ENCODE measurements around the gene DGLUCY.
"Not testable (repeated sequence)": the region's sequence is repeated elsewhere in the genome, so short reads cannot be mapped to it uniquely, and the experiment has no call there.

The DGLUCY gene

DNA sequence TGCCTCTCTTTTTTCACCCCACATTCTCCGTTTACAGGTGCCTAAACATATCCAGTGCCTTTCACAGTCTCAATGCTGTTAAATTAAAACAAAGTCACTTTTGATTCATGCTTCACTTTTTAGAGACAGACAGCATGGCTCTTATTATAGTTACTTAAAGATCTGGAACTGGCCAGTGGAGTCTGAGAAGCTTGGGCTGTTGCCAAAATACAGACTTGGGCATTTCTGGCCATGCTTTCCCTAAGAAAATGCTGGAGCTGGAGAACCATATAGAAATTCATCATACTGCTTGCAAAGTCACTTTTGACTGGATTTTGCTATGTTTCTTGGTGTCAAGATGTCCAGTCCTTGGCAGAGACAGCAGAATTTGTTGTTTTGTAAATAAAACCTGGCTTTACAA is 142.8 kb downstream of the DGLUCY start:
- no peak for DNase-seq (ENCODE audit: low read depth in 2 of 2, low spot score in 1 of 2)

DNA sequence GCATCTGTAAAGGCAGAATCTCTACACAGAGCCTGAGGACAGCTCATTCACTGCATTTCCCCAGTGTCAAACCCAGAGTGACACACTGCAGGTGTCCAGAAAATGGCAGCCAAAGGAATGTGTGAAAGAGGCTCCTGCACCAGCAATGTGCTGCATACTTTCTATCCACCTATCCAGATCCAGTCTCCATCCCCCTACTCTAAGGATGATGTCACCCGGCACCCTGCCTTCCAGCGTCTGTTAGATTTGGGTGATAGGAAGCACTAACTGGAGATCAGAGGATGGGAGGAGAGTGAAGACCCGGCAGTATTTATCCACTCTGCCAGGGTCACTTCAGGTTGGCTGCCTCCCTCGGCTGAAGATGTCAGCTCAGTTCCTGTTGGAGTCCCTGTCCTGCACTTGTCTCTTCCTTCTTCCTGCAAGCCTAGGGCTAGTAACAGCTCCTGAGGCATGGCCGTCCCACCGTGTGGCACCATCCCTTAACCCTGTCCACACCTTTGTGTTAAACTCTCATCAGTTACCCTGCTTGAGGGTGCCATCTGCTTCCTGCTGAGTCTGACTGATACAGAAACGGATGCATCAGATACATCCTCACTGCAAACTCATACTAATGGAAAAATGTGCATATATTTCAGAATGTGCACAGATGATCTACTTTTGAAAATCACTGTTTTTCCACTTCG is 143.6 kb downstream of the DGLUCY start:
- no peak for DNase-seq (ENCODE audit: low read depth in 2 of 2, low spot score in 1 of 2)

DNA sequence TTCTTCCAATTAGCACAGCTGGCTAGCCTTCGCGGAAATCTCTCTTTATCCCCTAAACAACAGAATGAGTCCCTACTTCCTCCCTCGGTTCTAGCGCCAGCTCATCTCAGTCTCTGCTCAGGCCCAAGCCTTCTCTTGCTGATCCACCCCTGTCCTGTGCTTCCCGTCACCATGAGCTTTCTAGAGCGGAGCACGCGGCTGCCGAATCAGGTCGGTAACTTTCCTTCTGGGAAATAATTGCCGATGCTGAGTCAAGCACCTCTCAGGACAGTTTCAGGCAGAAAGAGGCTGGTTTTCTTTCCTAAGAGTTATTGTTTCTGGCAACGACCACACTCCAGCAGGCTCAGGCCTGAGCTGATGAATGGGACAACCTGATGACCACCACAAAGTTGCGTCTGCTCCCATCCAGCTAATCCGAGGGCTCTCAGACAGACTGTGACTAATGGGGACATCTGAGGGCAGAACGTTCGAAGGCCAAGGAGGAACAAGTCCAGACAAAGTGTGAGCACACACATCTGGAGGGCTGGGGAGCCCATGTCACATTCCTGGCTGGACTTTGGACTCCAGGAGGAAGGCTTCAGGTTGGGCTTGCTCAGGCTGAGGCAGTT is 144.2 kb downstream of the DGLUCY start:
- no peak for DNase-seq (ENCODE audit: low read depth in 2 of 2, low spot score in 1 of 2)

DNA sequence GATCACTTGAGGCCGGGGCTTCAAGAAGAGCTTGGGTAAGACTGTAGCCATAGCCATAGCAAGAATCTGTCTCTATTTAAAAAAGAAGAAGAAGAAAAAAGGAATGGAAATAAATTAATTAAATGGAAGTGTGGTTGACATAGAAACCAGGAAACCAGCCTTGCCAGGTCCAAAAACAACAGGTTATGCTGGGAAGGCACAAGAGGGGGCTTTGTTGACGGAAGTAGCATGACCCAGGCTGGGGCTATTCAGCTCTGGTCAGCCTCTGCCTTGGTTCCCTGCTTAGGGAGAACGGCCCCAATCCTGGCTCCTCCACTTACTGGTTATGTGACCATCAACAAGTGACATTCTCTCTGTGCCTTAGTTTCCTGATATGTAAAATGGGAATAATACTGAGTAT is 145.0 kb downstream of the DGLUCY start:
- no peak for DNase-seq (ENCODE audit: low read depth in 2 of 2, low spot score in 1 of 2)

DNA sequence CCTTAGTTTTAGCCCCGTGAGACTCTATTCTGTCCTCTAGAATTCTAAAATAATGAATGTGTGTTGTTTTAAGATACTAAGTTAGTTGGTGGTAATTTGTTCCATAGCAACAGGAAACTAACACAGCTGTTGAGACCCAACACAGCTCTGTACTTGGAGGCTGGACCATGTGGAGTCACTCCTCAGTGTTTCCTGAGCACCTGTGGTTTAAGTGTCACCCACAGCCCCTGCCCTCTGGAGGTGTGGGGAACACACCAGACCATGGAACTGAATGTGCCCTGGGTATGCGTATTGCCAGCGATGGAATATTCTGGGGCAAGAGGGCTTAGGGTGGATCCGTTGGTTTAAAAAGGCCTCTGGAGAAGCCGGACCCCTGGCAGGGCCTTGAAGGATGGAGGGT is 147.2 kb downstream of the DGLUCY start:
- DNase-seq (ENCODE audit: low read depth in 2 of 2, low spot score in 1 of 2): no peak

DNA sequence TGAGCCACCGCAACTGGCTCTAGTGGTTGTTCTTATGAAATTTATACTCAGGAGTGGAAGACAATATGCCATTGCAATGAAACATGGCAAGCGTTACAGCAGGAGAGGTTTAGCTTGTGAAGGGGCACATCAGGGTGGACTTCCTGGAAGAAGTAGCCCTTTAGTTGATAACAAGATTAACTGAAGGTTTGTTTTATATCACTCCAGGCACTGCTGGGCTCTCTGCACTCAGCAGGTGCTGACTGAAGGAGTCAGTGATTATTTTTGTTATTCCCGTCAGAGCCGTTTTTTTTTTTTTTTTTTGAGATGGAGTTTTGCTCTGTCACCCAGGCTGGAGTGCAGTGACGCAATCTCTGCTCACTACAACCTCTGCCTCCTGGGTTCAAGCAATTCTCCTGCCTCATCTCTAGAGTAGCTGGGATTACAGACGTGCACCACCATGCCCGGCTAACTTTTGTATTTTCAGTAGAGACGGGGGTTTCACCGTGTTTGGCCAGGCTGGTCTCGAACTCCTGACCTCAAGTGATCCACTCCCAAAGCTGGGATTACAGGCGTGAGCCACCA is 148.2 kb downstream of the DGLUCY start:
- DNase-seq (ENCODE audit: low read depth in 2 of 2, low spot score in 1 of 2): no peak

DNA sequence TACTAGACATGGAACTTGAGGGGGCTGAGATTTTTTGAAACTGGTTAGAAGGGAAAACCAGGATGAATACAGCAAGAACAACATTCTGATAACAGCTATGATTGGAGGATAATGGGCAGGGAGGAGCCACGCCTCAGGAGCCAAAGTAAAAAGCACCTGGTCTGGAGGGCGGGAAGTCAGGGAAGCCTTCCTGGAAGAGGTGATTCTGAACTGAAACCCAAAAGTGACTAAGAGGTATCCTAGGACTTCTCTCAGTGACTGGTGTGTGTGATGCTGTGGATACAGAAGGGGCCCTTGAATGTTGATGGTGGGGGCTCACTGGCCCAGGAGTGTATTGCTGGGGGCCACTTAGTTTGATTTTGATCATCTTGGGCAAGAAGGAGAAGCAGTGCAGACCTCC is 149.5 kb downstream of the DGLUCY start:
- DNase-seq (ENCODE audit: low read depth in 2 of 2, low spot score in 1 of 2): no peak

DNA sequence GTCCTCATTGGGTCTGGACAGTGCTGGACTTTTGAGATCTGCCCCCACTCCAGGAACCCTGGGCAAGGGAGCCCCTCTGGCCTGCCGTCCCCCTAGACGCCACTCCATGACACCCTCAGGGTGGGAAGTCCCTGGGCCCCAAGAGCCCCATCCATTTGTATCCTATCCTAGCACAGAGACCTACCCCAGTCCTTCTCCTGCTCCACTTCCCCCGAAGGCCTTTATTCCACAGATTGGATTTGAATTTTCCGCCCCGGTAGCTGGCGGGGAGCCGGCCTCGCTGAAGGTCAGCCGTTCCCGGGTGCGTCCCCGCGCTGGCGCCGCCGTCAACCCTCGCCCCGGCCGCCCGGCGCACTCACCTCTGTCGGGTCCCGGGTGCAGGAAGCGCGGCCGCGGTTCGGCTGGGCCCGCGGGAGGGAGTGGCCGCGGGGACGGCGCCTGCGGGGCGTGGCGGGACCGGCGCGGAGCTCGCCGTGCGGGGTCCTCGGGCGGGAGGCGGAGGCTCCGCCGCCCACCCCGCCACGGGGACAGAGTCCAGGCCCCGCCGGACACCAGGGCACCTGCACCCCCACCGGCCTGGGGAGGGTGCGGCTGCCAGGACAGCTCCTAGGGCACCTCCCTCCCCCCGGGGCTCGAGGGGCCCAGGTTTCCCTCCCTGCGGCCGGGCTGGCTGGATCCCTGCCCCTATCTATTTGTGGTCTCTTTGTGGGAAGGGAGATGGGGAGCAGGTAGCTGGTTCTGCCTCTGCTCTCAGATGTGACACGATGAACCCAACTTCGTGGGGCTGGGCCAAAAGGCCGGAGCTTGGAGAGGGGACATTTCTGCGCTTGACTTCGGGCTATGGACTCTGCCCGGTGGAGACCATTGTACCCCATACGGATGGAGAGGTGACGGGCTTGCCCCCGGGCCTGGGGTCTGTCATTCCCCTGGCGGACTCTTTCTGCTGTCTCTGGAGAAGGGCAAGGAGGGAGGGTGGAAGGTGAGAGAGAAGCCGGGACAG is 150.6 kb downstream of the DGLUCY start:
- no peak for DNase-seq (ENCODE audit: low read depth in 2 of 2, low spot score in 1 of 2)

DNA sequence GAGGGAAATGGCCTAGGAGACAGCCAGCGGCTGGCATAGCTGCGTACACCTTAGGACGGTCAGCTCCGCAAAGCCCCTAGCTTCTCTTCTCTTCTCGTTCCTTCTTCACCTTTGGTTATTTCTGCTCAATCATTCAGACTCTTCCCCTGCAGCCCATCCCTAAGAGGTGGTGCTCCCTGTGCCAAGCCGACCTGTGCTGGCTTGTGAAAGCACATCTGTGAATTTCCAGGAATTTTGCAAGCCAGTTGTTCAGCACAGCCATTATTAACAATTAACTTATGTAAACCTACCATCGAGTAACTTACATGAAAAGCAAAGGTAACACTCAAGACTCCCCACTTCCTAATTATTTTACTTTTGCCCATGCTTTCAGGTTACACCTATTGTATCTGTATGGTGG is 151.5 kb downstream of the DGLUCY start:
- DNase-seq (ENCODE audit: low read depth in 2 of 2, low spot score in 1 of 2): no peak

DNA sequence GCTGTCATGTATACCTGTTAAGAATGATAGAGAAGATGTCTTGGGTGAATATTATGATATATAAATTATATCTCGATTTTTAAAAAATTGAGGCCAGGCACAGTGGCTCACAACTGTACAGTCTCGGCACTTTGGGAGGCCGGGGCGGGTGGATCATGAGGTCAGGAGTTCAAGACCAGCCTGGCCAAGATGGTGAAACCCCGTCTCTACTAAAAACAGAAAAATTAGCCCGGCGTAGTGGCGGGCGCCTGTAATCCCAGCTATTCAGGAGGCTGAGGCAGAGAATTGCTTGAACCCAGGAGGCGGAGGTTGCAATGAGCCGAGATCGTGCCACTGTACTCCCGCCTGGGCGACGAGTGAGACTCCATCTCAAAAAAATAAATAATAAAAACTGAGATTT is 152.4 kb downstream of the DGLUCY start:
- DNase-seq (ENCODE audit: low read depth in 2 of 2, low spot score in 1 of 2): not testable (repeated sequence)

DNA sequence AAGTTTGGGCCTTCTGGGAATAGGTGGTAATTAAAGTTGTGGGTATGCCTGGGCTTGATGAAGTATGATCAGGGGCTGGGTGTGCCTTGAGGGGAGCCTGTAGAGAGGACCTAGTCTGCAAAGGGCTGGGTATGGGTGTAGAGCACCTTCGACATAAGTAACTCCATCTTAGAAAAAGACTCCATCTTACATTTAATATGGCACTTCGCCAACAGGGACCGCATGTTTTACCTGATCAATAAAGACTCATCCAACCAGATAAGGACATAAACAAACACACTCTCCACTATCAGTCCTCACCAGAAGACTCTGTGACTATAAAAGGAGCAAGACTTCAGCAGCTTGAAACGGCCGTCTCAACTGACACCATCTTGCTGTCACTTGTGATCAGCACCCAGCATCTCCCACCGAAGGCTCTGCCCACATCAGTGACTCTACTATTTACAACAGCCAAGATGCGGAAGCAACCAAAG is 154.1 kb downstream of the DGLUCY start:
- DNase-seq (ENCODE audit: low read depth in 2 of 2, low spot score in 1 of 2): no peak

DNA sequence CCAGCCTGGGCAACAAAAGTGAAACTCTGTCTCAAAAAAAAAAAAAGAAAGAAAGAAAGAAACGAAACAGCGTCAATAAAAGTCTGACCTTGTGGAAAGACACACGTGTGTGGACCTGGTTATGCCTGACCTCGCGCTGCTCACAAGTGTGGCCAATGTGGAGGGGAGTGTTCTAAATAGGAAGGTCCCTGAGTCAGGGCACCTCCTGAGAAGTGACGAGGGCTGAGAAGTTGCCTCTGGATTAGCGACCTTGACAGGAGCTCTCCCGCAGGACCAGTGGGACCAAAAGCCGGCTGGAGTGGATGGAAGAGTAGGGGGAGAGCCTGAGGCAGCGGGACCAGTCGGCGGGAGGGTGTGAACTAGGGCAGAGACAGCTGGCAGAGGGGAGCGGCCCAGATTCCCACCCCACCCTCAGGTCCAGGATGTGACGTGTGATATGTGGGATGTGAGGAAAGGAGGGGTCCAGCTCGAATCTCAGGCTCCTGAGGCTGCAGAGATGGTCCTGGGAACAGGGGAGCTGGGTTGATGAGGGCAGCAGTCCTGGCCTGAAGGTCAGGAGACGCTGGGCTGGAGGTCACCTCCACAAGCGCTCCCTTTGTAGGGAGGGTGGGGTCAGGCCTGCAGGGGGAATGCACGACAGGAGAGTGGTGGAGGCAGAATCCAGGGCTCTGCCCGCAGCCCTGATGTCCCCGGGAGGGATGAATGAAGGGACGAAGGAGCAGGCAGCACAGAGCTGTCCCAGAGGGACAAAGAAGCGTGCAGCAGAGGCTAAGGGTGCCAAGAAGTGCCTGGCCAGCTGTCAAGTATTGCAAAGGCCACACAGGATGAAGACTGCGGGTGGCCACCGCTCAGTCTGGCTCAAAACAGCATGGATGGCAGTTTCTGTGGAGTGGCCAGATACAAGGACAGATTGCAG is 155.5 kb downstream of the DGLUCY start:
- DNase-seq (ENCODE audit: low read depth in 2 of 2, low spot score in 1 of 2): no peak

DNA sequence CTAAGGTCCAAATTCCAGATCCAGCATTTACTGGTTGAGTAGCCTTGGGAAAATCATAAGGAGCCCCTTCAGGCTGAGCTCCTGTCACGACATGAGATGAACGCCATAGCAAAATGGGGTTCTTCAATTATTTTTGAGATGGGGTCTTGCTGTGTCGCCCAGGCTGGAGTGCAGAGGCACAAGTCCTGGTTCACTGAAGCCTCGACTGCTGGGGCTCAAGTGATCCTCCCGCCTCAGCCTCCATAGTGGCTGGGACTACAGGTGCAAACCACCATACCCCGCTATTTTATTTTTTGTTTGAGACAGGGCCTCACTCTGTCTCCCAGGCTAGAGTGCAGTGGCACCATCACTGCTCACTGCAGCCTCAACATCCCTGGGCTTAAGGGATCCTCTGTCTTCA is 156.3 kb downstream of the DGLUCY start:
- no peak for DNase-seq (ENCODE audit: low read depth in 2 of 2, low spot score in 1 of 2)

DNA sequence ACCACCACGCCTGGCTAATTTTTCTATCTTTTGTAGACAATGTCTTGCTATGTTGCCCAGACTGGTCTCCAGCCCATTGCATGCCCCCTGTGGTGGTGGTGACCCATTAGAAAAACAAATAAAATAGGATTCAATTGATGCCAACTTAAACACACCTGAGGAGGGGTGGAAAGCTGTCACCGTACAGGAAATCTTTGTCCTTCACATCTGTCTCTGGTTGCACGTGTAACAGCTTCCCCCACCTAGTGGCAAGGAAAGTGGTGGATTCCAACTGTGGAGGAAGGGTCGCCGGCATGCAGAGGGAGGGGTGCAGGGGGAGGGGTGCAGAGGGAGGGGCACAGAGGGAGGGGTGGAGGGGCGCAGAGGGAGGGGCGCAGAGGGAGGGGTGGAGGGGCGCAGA is 156.7 kb downstream of the DGLUCY start:
- no peak for DNase-seq (ENCODE audit: low read depth in 2 of 2, low spot score in 1 of 2)

DNA sequence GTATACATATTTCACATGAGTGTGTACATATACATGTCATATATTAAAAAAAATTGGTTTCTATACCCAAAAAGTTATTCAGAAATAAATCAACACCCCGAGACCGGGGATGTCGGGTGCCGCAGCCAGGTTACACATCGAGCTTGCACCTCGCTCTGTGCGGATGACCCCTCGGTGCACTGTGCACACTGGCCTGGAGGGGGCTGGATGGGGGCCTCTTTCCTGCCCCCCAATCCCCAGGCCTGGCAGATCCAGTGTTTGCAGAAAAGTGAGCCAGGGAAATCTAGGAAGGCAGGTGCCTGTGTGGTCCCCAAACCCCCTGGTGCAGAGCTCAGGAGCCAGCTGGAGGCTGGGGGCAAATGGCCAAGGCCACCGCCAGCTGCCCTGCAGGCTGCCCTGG is 157.8 kb downstream of the DGLUCY start:
- DNase-seq (ENCODE audit: low read depth in 2 of 2, low spot score in 1 of 2): no peak

DNA sequence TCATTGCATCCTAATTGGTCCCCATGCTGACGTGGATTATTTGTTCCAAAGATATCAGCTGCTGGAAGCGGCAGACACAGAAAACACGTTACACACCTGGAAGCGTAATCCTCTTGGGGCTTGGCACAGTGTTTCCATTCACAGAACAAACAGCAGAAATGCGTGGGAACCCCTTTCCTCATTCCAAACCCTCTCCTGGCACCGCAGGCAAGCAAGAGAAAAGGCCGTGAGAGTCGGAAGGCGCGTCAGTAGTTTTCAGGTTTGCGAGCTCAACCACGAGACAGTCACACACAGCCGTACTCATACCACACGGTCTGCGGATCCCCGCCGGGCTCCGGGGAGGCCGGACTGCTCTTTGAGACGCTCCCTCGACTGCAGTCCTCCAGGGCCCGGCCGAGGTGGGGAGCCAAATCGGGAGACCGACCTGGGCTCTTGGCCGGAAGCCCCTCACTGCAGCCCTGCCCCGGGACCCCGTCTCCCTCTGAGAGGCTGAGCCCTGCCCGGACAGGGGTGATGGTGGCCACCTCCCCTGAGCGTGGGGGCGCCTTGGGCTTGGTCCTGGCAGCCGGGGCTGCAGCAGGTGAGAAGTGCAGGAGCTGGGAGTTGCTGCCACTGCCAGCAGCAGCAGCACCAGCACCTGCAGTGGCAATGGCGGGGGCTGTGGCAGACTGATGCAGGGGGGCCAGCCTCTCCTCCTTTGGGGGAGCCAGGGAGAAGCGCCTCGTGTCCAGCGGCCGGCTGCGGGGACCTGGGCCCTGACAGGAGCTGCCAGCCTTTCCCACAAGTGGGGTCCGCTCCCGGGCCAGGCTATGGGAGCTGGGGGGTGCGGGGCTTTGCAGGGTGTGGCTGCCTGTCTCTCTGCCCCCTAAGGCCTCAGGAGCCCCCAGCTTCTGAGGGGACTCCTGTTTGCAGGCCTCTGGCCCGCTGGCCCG is 158.7 kb downstream of the DGLUCY start:
- DNase-seq (ENCODE audit: low read depth in 2 of 2, low spot score in 1 of 2): no peak

DNA sequence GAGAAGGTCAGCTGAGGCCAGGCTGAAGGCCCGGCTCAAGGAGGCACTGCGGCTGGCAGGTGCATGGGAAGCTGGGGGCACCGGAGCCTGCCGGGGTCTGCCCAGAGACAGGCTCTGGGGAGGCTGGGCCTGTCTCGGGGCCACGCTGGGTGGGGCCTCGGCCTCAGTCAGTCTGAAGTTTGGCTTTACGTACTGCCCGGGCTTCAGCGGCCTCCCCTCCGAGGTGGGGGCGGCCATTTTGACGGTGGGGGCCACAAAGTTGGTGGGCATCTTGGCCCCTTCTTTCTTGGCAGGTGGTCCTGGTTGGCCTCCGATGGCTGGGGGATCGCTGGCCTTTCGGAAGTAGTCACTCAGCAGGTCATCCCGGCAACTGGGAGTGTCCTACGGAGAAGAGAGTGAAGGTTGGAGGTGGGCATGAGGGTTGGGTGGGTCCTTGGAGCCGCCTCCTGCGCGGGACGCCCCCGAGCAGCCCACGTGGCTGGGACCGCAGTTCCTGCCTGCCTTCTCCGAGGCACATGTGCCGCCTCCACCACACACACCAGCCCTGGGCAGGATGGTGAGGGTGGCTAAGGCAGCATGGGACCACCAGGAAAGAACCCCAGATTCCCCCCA is 159.5 kb downstream of the DGLUCY start:
- DNase-seq (ENCODE audit: low read depth in 2 of 2, low spot score in 1 of 2): no peak

DNA sequence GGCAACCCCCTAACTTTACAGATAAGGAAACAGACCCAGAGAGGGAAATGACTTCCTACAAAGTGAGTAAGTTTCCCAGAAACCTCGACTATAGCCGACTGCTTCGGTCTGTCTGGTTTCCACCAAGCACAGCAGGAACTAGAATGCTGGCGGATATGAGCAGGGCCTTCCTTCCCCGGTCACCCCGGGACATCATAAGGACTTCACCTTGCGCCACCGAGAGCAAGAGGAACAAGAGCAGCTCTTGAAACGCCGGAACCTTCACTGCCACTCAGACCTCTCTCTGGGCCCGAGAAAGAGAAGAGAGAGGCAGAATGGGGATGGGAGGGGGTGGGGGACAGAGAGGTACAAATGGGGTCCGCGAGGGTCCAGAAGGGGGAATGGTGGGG is 160.0 kb downstream of the DGLUCY start:
- no peak for DNase-seq (ENCODE audit: low read depth in 2 of 2, low spot score in 1 of 2)

DNA sequence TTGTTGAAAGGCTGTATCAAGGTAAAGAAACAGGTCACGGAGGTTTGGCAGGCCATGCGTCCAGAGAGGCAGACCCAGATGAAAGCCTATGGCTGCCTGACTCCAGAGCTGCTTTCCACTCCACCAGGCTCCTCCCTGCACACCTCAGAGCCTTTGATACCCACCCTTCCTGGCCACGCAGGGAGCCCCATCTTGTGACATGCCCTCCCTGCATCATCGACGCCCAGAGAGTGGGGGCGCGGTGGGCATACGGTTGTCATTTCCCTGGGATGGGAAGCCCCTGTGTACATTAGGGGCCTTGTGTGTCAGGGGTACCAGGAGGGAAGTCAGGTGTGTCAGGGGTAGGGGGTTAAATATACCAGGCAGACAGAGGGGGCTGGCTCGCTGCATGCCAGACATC is 160.9 kb downstream of the DGLUCY start:
- DNase-seq (ENCODE audit: low read depth in 2 of 2, low spot score in 1 of 2): no peak

Measured in stimulated activated CD8-positive, alpha-beta memory T cell treated with anti-CD3 and anti-CD28 coated beads, Interleukin-4, amount 100 ng/mL, for 4 hours (primary cell).